VCaP (cell line): Measurements from ENCODE around the gene SHC4.

ENCODE experiments used
- H3K27ac ChIP-seq: fragments of 450-650 bp; 2 replicates; pipeline ENCODE4 v1.5.1; 2017
- CTCF ChIP-seq: fragments of 450-650 bp; conservative IDR thresholded peaks from 2 replicates; pipeline ENCODE4 v1.5.1; 2017; ENCODE audit warnings: mild to moderate bottlenecking, moderate library complexity

Gene SHC4

DNA sequence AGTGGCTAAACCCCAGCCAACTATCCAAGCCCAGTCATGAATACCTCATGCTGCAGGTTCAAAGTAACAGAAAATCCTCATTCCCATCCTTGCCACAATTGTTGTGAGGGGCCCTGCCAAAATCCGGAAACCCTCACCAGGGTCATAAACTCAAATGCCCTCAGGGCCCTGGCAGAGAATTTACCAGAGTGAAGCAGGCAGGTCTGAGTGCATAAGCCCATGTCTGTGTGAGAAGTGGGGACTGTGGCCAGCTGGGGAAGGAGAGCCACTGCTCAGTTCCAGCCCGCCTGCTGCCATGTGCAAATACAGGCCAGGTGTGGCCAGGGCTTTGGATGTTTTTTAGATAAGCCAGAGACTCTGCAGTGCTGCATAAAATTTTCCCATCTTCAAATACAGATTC lies 159.8 kb downstream of the SHC4 start:
- no peak for TF ChIP-seq CTCF
- H3K27ac ChIP-seq: no peak overlapping the region

GRCh38 chr15:48802867-48803266 lies 160.9 kb downstream of the SHC4 start:
- H3K27ac ChIP-seq: no peak overlapping the region
- TF ChIP-seq CTCF: no peak

DNA sequence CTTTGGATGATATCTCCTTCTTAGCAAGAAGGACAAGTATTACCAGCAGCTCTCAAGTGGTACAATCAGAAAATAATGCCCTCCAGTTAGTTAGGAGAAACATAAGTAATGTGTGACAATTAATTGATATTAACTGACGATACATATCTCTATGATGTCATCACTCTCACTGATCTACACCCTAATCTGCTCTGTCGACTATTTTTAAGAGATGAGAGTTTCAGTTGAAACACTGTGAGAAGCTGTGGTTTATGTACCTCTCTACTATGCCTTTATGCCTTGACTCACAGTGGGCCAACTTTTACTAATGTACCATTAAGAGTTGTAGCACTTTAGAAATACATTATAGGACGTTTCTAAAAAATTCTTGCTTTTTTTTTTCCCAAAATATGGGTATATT lies 161.5 kb downstream of the SHC4 start:
- no peak for TF ChIP-seq CTCF
- no peak overlapping the region for H3K27ac ChIP-seq

DNA sequence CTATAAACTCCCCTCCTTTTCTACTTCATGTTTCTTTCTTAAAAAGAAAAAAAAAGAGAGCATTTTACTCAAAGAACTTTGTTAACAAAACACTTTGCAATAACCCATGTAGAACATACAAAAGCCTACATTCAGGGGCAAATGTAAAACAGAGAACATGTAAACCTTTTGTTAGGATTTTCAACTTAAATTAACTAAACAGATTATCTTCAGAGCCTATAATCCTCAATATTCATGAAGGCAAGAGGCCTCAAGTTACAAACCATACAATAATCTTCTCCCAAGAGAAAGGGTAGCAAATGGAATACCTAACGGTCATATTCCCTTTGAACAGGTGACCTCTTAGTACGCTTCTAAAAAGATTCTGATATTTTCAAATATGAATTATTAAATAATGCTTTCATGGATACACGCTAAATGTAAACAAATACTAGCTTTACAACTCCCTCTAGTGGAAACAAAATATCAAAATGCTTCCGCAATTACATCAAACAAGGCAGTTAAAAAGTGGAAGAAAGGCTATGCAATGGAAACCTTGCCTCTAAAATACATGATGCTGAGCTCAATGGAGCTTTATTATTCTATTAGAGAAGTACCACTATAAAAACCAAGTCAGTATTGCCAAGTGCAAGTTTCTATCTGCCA lies 162.8 kb downstream of the SHC4 start:
- TF ChIP-seq CTCF: peak; percentile 75
- 0 out of 2 replicates have a peak overlapping the region, but pooled peaks have one; percentile 0 for H3K27ac ChIP-seq

DNA sequence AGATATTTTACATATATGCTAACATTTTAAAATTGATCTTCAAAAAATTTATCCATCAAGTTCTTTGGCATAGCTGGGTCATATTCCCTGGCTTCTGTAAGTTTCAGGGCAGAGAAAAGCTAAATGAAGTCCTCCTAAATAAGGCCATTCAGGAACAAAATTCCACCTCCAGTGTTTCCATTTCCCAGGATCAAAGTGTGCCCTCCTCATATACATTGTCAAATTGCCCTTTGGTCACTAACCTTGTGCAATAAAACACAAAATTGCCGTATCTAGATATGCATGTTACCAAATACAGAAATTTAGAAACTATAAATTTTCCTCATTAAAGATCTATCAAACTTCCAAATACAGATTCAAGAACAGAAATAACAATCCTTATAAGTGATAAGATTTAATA lies 163.5 kb downstream of the SHC4 start:
- no peak for TF ChIP-seq CTCF
- H3K27ac ChIP-seq: 0 out of 2 replicates have a peak overlapping the region, but pooled peaks have one; percentile 0

DNA sequence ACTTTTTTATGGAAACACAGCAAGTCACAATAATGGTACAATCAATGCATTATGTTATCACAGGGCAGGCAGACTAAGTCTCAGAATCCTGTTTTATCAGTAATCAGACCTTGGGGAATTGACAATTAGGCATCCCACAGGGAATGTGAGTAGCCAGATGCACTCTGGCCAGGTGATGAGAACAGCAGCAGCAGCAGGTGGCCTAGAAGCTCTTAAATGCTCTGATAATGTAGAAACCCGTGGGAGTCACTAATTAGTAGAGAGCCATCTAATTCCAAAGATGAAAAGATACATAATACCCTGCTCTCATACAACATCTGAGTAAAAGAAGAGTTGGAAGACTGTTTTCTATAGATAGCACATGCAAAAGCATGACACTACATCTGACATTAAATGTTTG lies 165.4 kb downstream of the SHC4 start:
- no peak overlapping the region for H3K27ac ChIP-seq
- no peak for TF ChIP-seq CTCF

- H3K27ac ChIP-seq: no peak overlapping the region
- TF ChIP-seq CTCF: no peak
Measured at GRCh38 chr15:48796930-48797329, 166.8 kb downstream of the SHC4 start.
